ENCODE data around the gene AGR2.
"Not testable (repeated sequence)": the region's sequence is repeated elsewhere in the genome, so short reads cannot be mapped to it uniquely, and the experiment has no call there.

AGR2 gene

GRCh38 chr7:16804674-16805439 lies at the start of gene AGR2:
TSS of gene AGR2 (minus strand) at chr7:16804999. CDS start at chr7:16801796, 3,203 bp downstream.
- no peak for DNase-seq

- not testable (repeated sequence) for DNase-seq
Observed at GRCh38 chr7:16853189-16853588, 48.4 kb upstream of the AGR2 start.

GRCh38 chr7:16851829-16852228 lies 47.0 kb upstream of the AGR2 start:
- no peak for DNase-seq

- DNase-seq, result no peak
Observed at GRCh38 chr7:16850614-16851466, 46.0 kb upstream of the AGR2 start.

DNA sequence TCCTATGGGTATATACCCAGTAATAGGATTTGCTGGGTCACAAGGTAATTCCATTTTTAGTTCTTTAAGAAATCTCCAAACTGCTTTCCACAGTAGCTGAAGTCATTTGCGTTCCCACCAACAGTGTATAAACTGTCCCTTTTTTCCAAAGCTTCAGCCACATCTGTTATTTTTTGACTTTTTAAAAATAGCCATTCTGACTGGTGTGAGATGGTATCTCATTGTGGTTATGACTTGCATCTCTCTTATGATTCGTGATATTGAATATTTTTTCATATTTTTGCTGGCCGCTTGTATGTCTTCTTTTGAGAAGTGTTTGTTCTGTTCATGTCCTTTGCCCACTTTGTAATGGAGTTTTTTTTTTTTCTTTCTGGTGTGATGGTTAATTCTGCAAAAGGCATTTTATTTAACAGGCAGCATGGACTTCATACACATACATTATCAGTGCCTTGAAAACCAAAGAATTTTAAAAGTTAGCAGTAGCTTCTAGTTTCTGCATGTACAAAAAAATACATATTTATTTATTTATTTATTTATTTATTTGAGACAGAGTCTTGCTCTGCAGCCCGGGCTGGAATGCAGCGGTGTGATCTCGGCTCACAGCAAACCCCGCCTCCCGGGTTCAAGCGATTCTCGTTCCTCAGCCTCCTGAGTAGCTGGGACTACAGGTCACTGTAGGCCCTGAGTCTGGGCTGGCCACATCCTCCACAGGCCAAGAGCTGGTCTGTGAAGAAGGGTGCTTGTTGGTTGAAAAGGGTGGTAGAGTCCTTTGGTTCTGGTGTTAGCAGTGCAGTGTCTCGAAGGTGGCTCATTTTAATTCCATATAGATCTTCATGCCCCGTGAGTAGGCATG lies 44.7 kb upstream of the AGR2 start:
- DNase-seq, result no peak

DNA sequence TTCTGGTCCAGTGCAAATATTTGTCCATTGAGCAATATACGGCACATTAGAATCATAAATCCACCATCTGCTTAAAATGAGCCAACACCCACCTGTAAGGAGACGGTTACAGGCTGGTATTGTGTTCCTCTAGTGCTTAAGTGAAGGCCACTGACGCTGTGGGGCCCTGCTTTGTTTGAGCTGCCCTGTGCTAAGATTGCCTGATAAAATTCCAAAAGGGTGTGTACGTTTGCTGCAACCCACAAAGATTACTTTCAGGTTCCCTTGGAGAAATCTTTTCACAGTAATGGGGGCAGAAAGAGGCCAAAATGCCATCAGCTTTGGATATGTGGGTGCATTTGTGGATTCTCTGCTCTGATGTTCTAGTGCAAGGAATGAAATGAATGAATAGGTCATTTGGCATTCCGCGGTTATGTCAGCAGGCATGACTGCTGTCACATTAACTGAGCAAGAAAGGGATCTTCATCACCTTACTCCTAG lies 42.6 kb upstream of the AGR2 start:
- no peak for DNase-seq

DNA sequence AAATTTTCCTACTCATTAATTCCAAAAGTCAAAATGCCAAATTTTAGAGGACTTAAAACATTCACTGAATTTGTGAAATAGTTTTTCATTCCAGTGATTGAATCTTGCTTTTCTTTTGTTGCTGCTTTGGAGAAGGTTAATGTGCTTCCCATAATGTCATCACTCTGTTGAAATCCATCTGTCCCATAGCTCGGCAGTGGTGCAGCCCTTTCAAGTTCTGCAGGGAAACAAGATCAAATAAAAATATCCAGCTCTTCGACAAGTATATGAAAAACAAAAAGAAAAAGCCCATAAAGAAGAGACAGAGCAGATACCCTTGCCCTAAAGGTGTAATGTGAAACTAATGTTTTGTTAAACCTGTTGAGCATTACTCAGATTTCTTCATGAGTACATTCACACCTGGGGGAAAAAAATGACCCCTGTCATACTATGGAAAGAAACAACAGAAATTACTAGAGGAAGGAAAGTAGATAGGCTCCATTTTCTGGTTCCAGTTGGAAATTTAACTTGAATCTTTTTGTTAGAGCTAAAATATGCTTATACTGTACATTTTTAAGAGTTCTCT lies 41.9 kb upstream of the AGR2 start:
- DNase-seq, result no peak

- DNase-seq, result no peak
Observed at GRCh38 chr7:16845746-16846145, 40.9 kb upstream of the AGR2 start.

DNA sequence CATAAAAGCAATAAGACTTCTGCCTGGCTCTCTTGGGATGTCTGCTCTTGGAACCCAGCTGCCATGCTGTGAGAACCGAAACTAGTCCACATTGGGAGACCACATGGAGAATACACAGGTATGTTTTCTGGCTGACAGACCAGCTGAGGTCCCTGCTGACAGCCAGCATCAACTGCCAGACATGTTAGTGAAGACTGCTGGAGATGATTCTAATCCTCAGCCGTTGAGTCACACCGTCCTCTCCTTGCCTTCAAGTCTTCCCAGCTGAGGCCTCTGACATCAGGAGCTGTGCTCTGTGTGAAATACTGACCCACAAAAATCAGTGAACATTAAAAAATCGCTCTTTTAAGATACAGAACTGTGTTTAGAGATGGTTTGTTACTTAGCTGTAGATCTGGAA lies 36.9 kb upstream of the AGR2 start:
- DNase-seq, result no peak

GRCh38 chr7:16840094-16840493 lies 35.3 kb upstream of the AGR2 start:
- DNase-seq, result no peak

DNA sequence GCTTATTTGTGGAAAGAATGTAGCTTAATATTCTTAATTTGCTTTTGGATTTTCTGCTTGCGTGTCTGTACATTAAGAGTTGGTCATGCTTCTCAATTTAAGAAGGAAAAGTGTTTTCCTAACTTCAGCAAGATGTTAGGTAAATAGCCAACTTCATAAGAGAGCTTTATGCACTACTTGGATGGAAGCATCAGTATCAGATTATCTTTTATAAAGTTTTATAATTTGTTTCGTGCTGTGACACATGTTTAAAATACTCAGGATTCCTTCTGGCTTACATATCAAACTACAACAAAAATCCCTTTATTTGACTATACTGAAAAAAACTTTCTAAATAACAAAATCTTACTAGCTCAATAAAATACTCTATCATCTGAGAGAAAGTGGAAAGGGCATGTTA lies 34.8 kb upstream of the AGR2 start:
- no peak for DNase-seq

DNA sequence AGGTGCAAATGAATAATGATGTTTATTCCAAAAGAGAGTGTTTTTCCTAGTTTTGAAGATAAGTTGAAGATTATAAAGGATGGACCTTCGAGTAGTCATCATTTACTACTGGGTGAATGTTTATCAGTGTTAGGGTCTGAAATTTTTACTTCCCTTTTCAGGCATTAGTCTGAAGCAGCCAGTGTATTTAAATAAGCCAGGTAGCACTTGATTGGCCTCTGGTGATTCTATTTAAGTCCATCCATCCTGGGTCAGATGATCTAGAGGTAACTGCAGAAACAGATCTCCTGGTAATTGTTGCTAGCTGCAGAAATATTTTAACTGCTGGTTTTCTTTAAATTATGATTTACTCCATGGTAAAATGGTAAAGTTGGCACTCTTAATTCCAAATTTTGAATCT lies 34.1 kb upstream of the AGR2 start:
- no peak for DNase-seq

DNA sequence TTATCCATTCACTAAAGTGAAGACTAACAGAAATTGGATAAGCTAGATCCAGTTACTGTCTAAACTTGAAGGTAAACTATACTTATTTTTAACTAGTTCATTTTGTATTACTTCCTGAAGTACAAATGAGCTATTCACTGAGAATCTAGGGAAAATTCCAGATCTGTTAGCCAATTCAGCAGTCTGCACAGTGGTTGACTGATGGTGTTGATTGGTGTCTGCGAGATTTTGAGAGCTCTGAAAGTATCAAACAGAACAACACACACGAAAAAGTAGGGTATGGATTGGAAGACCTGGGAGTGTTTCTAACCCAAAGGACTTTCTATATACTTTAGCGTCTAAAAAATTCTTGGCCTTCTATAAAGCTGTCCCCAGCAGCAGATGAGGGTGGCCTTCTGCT lies 33.6 kb upstream of the AGR2 start:
- DNase-seq, result no peak

GRCh38 chr7:16836481-16836880 lies 31.7 kb upstream of the AGR2 start:
- no peak for DNase-seq

- no peak for DNase-seq
Observed at GRCh38 chr7:16833373-16833772, 28.6 kb upstream of the AGR2 start.

- DNase-seq, result no peak
Observed at GRCh38 chr7:16826060-16826459, 21.3 kb upstream of the AGR2 start.

GRCh38 chr7:16822029-16822428 lies 17.2 kb upstream of the AGR2 start:
- DNase-seq, result no peak

- DNase-seq, result no peak
Observed at GRCh38 chr7:16818732-16819131, 13.9 kb upstream of the AGR2 start.

- DNase-seq, result peak; percentile 50
Observed at GRCh38 chr7:16817536-16817935, 12.7 kb upstream of the AGR2 start.

DNA sequence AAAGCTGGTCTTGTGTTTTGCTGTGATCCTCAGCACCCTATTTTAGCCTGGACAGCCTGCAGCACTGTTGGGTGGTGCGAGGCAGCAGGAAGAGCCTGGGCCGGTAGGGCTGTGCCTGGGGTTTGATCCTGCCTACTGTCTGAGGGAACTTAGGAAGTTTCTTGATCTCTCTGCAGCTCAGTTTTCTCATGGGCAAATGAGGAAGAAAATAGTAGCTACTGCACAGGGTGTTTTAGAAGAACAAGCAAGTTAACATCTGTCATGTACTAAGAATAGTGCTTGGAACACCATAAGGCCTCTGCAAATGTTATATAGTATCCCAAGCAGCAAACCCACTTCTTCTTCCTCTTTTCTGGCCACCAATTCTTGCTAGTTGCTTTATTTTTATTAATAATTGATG lies 12.0 kb upstream of the AGR2 start:
- no peak for DNase-seq

- DNase-seq, result no peak
Observed at GRCh38 chr7:16815001-16815400, 10.2 kb upstream of the AGR2 start.

GRCh38 chr7:16813232-16813616 lies 8.4 kb upstream of the AGR2 start:
- no peak for DNase-seq

Data from HCEC 1CT (cell line).